GM19099 (cell line): Measurements from ENCODE around the gene HYOU1.

Source experiments
- POLR2A ChIP-seq: IDR thresholded peaks from 3 replicates; pipeline ENCODE4 v1.6.1; 2011; ENCODE audit warnings: low read depth; ENCODE audit not compliant: insufficient read length; ENCODE audit errors: extremely low read depth

HYOU1 gene, protein sequence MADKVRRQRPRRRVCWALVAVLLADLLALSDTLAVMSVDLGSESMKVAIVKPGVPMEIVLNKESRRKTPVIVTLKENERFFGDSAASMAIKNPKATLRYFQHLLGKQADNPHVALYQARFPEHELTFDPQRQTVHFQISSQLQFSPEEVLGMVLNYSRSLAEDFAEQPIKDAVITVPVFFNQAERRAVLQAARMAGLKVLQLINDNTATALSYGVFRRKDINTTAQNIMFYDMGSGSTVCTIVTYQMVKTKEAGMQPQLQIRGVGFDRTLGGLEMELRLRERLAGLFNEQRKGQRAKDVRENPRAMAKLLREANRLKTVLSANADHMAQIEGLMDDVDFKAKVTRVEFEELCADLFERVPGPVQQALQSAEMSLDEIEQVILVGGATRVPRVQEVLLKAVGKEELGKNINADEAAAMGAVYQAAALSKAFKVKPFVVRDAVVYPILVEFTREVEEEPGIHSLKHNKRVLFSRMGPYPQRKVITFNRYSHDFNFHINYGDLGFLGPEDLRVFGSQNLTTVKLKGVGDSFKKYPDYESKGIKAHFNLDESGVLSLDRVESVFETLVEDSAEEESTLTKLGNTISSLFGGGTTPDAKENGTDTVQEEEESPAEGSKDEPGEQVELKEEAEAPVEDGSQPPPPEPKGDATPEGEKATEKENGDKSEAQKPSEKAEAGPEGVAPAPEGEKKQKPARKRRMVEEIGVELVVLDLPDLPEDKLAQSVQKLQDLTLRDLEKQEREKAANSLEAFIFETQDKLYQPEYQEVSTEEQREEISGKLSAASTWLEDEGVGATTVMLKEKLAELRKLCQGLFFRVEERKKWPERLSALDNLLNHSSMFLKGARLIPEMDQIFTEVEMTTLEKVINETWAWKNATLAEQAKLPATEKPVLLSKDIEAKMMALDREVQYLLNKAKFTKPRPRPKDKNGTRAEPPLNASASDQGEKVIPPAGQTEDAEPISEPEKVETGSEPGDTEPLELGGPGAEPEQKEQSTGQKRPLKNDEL

DNA sequence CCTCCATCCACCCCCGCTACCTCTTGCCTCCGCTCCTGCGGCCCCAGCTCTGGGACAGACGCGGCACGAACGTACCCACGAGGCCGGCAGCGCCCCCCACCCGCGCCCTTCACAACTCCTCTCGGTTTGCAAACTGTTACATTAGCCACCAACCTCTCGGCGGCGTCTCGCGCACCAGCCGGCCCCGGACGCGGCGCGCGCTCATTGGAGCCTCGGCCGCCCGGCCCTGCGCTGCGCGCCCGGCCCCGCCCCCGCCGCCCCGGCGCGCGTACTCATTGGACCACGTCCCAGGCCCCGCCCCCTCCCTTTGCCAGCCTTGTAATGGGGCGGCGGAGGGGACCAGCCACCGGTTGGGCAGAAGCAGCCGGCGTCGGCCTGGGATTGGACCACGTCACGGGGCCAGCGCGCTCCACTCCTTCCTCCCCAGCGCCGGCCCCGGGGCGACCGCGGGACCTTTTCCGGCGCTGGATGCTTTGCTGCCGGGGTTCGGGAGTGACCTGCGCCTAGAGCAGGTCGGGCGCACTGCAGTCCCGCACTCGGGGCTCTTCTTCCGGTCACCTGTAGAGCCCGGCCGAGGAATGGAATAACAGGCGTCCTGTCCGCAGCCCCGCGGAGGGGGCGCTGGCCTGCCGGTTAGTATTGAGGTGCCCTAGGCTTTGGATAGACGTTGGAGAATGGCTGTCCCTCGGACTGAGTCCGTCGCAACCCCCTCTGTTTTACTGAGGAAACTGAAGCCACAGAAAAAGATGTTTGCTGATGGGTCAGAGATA, at the start of gene HYOU1:
HYOU1 (minus strand) TSS at position 206 of the 770 bp plus-strand sequence. CDS start 1,045 bp downstream, outside the sequence.
- peak; percentile 81 for TF ChIP-seq POLR2A

DNA sequence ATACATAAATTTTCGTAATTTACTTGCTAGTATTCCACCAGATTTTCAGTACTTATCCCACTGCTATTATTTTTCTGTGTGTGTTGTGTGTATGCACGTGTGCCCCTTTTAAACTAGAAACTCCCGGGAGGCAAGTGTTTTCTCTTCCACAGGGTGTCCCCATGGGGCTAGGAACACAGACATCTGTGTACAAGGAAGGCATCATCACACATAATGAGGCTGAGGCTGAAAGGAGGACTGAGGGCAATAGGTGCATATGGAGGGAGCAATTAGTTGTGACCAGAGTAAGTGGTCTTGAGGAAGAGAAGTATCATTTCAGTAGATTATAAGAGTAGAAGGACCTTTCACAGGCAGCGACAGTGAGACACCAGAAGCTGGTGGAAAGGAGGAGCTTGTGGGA, 46.8 kb upstream of the HYOU1 start:
- TF ChIP-seq POLR2A: no peak

DNA sequence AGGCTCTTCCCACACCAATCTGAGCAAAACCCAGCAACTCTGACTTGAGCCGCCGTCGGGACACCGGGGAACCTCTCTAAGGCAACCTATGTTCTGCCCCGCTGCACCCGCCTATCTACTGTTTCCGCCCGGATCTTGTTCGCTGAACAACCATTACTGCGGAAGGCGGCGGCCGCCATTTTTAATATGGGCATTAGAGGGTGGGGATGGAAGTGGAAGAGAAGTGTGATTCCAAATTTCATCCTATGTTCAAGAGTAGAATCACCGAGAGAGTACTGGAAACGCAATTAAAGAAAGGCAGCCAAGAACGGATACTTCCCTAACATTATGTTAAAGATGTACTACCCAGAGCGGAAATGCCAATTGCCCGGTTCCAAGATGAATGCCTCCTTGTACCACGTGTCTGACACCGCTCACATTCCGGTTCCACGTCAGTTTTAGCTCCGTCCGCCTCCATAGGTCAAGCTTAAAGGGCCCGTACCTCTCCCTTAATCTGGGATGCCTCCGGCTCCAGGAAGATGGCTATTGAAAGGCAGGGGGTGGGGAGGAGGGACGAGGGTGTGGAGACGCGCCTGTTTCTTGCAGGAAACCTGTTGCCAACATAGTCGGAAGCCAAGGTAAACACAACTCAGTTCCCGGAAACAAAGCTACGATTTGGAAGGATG, 44.9 kb upstream of the HYOU1 start, which contains the start of gene DPAGT1:
DPAGT1 (minus strand) TSS at position 95 of the 665 bp plus-strand sequence. CDS start 198 bp downstream, outside the sequence.
- no peak for TF ChIP-seq POLR2A

DNA sequence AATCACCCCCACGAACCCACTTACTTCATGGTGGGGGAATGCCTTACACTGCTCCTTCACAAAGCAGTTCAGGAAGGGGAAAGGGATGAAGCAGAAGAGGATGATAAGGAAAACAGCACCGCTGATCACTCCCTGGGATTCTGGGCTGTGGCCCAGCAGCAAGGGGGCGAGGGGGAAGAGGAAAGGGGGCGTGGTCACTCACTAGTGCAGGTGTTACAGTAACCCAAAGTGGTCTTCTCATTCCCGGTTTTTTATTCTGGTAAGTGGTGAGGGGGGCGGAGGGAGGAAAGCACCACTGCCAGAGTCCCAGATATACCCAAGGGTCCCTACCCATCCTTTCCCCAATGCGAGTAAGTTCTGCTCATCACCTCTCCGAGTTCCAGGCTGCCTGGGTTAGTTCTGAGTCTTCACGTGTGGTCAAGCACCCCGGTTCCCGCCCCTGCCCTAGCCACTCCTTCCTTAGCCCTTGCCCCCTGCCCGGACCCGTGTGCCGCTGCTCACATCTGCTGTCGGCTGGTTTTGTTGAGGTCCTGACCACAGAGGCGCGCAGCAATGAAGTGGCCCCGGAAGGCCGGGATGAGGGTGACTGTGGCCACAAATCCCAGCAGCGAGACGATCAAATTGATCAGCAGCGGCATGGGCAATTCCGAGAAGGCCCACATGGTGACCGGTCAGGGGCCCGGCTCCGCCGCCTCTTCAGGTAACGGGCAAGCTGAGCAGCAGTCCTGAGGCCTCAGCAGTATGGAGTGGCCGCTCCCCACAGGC, 44.2 kb upstream of the HYOU1 start:
- no peak for TF ChIP-seq POLR2A

DNA sequence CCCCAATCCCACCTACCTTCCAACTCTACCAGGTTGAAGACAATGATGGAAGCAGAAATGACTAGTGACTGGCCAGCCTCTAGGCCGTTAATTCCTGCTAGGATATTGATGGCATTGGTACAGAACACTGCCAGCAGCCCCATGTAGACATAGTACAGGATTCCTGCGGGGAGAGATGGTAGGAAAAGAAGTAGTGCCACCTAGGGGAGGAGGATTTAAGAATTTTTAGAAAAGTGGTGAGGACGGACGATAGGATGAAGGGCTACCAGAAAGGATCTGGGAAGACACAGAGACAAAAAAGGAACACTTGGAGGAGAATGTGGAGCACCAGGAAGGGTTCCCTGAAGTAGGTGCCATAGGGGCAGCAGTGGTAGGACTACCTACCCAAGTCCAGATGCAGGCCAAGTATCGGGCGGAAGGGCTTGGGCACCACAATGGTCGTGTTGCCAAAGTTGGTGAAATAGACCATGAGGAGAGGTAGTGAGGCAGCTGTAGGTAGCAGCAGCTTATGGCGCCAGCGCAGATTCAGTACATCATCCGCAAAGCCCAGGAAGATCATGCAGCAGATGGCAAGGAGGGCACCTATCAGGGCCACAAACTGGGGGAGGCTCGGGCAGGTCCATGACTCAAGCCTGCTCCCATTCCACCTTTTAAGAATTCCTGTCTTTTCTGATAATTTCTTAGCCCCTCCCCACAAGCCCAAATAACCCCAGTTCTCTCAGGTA, 43.4 kb upstream of the HYOU1 start:
- TF ChIP-seq POLR2A: no peak

DNA sequence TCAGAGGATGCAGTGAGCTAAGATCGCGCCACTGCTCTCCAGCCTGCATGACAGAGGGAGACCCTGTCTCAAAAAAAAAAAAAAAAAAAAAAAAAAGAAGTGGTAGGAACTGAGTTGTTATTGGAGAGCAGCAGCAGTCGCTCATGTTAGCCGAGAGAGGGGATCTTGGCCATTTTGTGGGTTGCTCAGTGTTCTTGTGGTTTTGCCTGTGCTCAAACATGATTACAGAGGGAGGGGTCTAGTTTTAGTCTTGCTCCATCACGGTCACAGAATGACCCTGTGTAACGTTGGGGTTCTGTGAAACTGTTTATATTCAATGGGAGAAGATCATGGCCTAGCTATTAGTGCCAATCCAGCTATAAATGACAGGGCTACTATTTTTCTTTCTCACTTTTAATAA, 42.7 kb upstream of the HYOU1 start:
- no peak for TF ChIP-seq POLR2A

DNA sequence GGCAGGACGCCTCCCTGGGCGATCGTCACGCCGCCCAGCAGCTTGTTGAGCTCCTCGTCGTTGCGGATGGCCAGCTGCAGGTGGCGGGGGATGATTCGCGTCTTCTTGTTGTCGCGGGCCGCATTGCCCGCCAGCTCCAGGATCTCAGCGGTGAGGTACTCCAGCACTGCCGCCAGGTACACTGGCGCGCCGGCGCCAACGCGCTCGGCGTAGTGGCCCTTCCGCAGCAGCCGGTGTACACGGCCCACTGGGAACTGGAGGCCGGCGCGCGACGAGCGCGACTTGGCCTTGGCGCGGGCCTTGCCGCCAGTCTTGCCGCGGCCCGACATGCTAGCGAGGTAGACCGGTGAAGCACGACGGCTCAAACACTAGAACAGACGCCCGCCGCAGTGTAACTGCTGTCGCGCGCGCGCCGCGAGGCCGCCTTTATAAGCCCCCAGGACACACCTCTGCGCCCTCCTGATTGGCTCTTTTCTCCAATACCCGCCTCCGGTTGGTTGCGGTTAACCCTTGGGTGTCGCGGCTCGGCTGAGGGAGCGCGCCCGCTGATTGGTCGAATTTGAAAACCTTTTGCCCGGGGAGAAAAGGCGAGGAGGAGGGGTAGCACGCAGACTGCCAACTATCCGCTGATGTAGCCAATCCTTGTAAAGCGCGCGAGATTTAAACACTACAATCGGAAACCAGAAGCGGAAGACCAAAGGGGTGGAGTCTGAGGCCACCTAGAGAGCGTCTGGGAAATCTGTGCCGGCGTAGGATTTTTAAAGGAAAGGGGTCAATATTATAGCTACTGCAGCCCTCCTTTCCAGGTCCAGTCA, 38.3 kb upstream of the HYOU1 start:
- TF ChIP-seq POLR2A: peak; percentile 100

DNA sequence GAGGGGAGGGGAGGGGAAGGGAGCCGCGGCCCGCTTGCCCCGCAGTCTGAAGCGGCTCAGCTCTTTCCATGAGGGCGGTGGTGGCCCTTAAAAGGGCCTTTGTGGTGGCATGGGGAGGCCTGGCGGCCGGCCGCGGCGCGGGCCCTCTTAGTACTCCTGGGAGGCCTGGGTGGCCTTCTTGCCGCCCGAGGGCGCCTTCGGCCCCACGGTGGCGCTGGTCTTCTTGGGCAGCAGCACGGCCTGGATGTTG, 37.7 kb upstream of the HYOU1 start:
- no peak for TF ChIP-seq POLR2A

DNA sequence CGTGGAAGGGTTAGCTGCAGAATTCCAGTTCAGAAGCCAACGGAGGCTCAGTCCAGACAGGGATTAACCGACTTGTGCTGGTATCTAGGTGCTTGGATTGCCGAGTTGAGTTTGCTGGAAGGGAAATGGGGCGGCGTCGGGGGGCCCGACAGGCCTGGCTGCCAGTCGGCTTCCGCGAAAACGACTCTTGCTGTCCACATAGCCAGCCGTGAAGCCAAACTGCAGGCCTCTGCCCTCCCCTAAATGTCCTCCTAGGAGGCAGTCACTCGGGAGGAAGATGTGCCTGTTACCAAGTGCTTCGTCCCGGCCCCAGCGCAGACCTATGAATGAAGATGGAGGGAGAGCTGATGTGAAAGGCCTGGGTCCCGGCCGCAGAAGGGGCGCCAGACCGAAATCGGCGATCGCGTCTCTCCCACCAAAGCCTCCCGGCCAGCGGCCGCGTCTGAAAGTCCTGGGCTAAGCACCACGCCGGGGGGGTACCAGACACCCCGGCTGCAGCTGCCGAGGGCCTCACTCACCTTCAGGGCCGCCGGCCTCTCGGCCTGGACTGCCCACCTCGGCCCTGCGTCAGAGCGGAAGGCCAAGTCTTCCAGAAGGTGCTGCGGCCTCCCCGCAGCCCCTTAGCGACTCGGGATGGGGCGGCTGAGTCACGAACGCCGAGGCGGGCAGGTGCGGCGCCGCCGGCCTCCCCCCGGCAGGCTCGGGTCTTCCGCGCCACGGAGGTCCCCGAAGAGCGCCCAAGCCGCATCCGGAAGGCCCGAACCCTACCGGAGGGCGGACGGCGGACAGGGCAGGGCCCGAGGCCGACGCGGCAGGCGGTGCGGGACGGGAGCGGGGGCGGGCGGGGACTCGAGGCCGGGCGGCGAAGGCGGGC, 37.2 kb upstream of the HYOU1 start:
- TF ChIP-seq POLR2A: peak; percentile 28

DNA sequence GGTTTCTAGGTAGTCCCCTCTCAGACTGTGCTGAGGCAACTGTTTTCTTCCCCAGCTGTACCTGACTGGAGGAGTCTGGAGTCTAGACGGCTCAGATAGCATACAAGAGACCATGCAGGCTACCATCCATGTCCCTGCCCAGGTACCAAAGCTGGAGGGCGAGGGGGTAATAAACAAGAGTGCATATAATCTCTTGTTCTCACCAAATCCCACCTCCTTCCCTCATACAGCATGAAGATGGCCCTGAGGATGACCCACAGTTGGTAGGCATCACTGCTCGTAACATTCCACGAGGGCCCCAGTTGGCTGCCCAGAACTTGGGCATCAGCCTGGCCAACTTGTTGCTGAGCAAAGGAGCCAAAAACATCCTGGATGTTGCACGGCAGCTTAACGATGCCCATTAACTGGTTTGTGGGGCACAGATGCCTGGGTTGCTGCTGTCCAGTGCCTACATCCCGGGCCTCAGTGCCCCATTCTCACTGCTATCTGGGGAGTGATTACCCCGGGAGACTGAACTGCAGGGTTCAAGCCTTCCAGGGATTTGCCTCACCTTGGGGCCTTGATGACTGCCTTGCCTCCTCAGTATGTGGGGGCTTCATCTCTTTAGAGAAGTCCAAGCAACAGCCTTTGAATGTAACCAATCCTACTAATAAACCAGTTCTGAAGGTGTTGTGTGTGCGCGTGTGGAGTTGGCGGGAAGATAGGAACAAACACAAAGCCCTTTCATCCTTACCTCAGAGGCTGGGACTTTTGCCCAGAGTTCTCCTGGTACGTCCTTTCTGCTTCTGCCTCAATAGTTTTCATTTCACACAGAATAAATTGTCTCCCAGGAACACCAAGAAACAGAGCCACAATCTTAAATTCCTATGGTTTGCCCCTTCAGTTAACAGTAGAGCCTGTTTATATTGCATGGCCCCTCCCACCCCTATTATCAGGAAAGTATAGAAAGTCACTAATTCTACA, 36.2 kb upstream of the HYOU1 start:
- peak; percentile 35 for TF ChIP-seq POLR2A
